ENCODE data around the gene SV2C. TPM values are rescaled to one million over a fixed set of nuclear protein-coding genes. Genes with fewer than 3 reads are reported as not detected.

SV2C gene
- total RNA-seq, 2 donors from 2014 or later = not detected

DNA sequence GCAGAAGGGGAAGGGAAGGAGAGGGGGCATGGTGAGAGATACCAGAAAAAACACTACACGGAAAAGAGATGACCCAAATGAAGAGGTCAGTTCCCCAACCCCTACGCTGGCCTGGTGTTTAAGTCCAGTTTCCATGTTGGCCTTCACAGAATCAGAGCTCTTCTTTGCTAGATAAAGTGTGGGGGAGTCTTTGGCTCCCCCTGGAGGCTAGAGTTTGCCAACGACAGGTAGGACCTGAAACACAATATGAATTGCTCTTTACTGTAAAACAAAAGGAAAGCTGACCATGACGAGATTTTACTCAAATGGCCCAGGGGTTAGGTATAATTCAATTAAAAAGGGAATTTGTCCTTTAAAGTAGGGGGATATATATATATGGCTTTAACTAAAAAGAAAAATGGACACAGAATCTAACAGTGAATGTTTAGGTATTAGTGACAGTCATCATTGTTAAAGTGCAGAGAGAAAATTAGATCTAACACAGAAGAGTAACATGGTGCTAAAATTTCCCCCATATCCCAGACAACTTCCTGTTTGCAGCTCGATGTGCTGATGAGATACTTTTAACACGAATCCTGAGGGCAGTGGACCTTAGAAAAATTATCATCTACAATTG lies 92.0 kb downstream of the SV2C start:
- Mint-ChIP-seq H3K4me3 (no peak overlapping the region), H3K27me3 (ENCODE audit: insufficient read depth) (no peaks in the 10 kb centered on the region), H3K9me3 (peaks cover 2% of the 10 kb centered on the region), H3K4me1 (peaks cover 2% of the 10 kb centered on the region), H3K27ac (no peak overlapping the region), H3K36me3 (ENCODE audit: low read depth) (no peaks in the 10 kb centered on the region)
- no peaks in the 10 kb centered on the region for H3K4me1 ChIP-seq (ENCODE audit: control insufficient read depth, insufficient read depth, low read length)
- H3K4me3 ChIP-seq (ENCODE audit: low read length) = no peak overlapping the region
- no peak overlapping the region for H3K9ac ChIP-seq (ENCODE audit: extremely low read depth, low read length, poor library complexity, severe bottlenecking)
- H3K36me3 ChIP-seq (ENCODE audit: control insufficient read depth, insufficient read depth, low read length) = no peaks in the 10 kb centered on the region
- TF ChIP-seq, protein P1, sequence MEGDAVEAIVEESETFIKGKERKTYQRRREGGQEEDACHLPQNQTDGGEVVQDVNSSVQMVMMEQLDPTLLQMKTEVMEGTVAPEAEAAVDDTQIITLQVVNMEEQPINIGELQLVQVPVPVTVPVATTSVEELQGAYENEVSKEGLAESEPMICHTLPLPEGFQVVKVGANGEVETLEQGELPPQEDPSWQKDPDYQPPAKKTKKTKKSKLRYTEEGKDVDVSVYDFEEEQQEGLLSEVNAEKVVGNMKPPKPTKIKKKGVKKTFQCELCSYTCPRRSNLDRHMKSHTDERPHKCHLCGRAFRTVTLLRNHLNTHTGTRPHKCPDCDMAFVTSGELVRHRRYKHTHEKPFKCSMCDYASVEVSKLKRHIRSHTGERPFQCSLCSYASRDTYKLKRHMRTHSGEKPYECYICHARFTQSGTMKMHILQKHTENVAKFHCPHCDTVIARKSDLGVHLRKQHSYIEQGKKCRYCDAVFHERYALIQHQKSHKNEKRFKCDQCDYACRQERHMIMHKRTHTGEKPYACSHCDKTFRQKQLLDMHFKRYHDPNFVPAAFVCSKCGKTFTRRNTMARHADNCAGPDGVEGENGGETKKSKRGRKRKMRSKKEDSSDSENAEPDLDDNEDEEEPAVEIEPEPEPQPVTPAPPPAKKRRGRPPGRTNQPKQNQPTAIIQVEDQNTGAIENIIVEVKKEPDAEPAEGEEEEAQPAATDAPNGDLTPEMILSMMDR (conservative IDR thresholded peaks at IDR 0.05) = peak; percentile 93
- DNase-seq = peak; percentile 89
- H3K9me3 ChIP-seq (ENCODE audit: control insufficient read depth, low read length) = no peaks in the 10 kb centered on the region
- no peaks in the 10 kb centered on the region for H3K27me3 ChIP-seq (ENCODE audit: control insufficient read depth, insufficient read depth, low read length, poor library complexity, severe bottlenecking)
- WGBS, 2 experiments (ENCODE audit: insufficient coverage in 1 of 2, insufficient read length in 1 of 2) = 48 to 58% methylated on average over 4 to 5 of the region's 6 CpGs
- H3K27ac ChIP-seq (ENCODE audit: low read depth, low read length) = no peak overlapping the region

DNA sequence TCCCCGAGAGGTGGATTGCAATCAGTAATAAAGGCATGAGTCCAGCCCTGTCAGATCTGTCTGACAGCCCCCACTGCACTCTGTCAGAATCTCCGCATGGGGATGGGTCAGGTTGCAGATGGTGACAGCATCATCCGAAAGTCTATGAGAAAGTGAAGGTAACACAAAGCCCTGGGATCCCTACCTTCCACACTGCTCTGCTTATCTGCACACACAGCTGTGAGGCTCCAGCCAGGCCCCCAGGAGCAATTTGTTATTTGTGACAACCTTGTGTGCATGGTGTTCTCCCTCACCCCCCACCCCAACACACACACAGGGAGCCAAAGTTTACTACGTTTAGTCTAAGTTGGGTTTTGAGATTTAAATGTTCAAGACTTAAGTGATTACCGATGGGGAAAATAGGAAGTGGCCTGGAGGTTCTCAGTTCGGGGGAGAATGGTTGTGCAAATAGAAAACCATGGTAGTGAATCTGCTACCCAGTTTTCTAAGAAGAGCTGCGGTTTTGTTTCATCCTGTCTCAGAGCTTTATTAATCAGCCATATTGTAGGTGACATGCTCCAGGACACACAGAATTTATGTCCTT lies 92.7 kb downstream of the SV2C start:
- Histone ChIP-seq H3K4me1 (ENCODE audit: control insufficient read depth, insufficient read depth, low read length) (no peaks in the 10 kb centered on the region), H3K4me3 (ENCODE audit: low read length) (no peak overlapping the region), H3K27me3 (ENCODE audit: control insufficient read depth, insufficient read depth, low read length, poor library complexity, severe bottlenecking) (no peaks in the 10 kb centered on the region), H3K9ac (ENCODE audit: extremely low read depth, low read length, poor library complexity, severe bottlenecking) (no peak overlapping the region), H3K27ac (ENCODE audit: low read depth, low read length) (no peak overlapping the region), H3K36me3 (ENCODE audit: control insufficient read depth, insufficient read depth, low read length) (no peaks in the 10 kb centered on the region), H3K9me3 (ENCODE audit: control insufficient read depth, low read length) (no peaks in the 10 kb centered on the region)
- DNase-seq = no peak
- no peak overlapping the region for H3K4me3 Mint-ChIP-seq
- WGBS, 2 experiments (ENCODE audit: insufficient coverage in 1 of 2, insufficient read length in 1 of 2) = 84 to 91% methylated on average over 3 to 7 of the region's 7 CpGs
- H3K27me3 Mint-ChIP-seq (ENCODE audit: insufficient read depth) = no peaks in the 10 kb centered on the region
- peaks cover 2% of the 10 kb centered on the region for H3K4me1 Mint-ChIP-seq
- TF ChIP-seq, protein P1 (conservative IDR thresholded peaks at IDR 0.05) = no peak
- no peaks in the 10 kb centered on the region for H3K9me3 Mint-ChIP-seq
- no peak overlapping the region for H3K27ac Mint-ChIP-seq
- no peaks in the 10 kb centered on the region for H3K36me3 Mint-ChIP-seq (ENCODE audit: low read depth)

DNA sequence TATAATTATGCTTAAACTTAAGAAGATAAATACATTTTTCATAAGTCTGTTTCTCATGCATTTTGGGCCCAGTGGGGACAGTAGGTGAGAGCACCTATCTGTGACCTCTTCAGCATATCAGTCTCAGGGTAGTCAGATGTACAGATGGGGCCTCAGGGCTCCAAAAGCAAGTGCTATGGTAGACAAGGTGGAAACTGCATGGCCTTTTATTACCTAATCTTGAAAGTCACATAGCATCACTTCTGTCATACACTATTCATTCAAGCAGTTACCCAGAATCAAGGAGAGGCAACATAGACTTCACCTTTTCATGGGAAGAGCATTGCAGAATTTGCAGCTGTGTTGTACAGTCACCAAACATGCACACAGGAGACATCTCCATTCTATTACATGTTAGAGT lies 94.8 kb downstream of the SV2C start:
- peaks cover 2% of the 10 kb centered on the region for H3K4me1 Mint-ChIP-seq
- TF ChIP-seq, protein P1 (conservative IDR thresholded peaks at IDR 0.05) = no peak

More for the DNA sequence above, 94.8 kb downstream of the SV2C start:
- no peak overlapping the region for H3K27ac ChIP-seq (ENCODE audit: low read depth, low read length)
- H3K9me3 Mint-ChIP-seq = no peaks in the 10 kb centered on the region
- no peaks in the 10 kb centered on the region for H3K27me3 ChIP-seq (ENCODE audit: control insufficient read depth, insufficient read depth, low read length, poor library complexity, severe bottlenecking)
- H3K9me3 ChIP-seq (ENCODE audit: control insufficient read depth, low read length) = no peaks in the 10 kb centered on the region
- H3K4me1 ChIP-seq (ENCODE audit: control insufficient read depth, insufficient read depth, low read length) = no peaks in the 10 kb centered on the region
- no peak overlapping the region for H3K4me3 Mint-ChIP-seq
- no peaks in the 10 kb centered on the region for H3K36me3 ChIP-seq (ENCODE audit: control insufficient read depth, insufficient read depth, low read length)
- no peak overlapping the region for H3K9ac ChIP-seq (ENCODE audit: extremely low read depth, low read length, poor library complexity, severe bottlenecking)
- no peaks in the 10 kb centered on the region for H3K36me3 Mint-ChIP-seq (ENCODE audit: low read depth)
- no peak for DNase-seq
- no peak overlapping the region for H3K4me3 ChIP-seq (ENCODE audit: low read length)
- H3K27me3 Mint-ChIP-seq (ENCODE audit: insufficient read depth) = no peaks in the 10 kb centered on the region
- H3K27ac Mint-ChIP-seq = no peak overlapping the region

All from endodermal cell (in vitro differentiated cells).